Daoy (cell line): ENCODE results near the gene TSPAN5. TPM values are rescaled to one million over a fixed set of nuclear protein-coding genes. Genes with fewer than 3 reads are reported as not detected.

ENCODE experiments used
- DNase-seq: peaks from one replicate; pipeline ENCODE4 v3.0.0-alpha.2; 2015; ENCODE audit warnings: low read depth
- total RNA-seq: library from RNA; depleted of rRNA; stranded (reverse); fragments of >200 nt; shearing (Covaris generic); gene quantifications from 2 replicates; pipeline ENCODE4 v1.2.3, GENCODE V29; 2014

Gene TSPAN5
- total RNA-seq, 1 experiment from 2014 or later = 13.4 TPM

DNA sequence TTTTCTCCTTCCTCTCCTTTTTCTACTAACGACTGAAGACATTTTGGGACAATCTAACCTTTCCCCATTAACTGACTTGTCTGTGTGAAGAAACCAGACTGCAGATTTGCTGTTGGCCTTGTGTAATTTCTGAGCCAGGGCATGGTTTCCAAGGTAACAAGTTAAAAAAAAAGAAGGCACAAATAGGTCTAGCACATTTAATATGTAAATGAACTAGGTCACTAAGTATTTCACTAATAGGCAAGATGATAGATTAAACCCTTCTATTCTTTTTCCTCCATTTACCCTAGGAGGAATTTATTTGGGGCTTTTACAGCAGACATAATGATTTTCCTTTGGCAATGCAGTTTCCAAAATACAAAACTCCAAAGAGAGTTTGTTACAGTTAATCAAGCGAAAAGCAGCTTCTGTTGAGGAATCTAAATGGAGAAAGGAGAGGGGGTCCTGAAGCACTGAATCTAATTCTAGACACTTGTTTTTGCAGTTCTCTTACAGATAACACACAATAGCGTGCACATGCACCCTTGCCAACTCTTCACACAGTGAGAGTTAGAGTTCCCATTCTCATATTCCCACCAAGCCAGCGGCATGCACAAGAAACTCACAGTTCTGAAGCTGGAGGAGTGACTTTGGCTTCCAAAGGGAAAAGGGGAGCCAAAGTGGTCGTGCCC, 72.0 kb downstream of the TSPAN5 start:
- no peak for DNase-seq

DNA sequence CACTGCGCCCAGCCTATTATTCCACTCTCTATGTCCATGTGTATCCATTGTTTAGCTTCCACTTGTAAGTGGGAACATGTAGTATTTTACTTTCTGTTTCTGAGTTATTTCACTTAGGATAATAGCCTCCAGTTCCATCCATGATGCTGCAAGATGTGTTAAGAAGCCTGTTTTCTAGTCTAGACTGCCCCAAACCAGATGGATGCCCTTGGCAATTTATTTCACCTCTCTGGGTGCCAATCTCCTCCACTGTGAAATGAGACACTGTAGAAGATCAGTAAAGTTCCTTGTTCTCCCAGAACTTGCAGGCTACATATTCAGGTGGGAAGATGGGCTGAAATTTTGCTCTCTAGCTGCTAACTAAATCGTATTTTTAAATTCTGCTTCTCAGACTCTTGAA, 72.8 kb downstream of the TSPAN5 start:
- no peak for DNase-seq

DNA sequence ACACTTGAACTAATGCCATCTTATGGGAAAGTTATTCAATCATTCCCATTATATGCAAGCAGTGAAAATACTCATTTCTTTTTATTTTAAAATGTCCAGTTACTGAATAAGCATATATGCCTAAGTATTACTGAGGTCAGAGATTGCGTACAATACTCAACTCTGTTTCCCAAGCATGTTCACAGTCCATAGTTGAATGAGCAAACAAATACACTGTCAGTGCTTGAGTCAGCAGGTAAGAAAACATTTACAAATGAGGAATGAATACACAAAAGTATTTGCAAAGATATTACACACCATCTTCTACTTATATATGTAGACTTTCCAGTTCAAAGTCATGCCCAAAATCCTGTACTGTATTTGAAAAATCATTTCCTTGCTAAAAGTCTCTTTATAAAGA, 74.1 kb downstream of the TSPAN5 start:
- DNase-seq = no peak

DNA sequence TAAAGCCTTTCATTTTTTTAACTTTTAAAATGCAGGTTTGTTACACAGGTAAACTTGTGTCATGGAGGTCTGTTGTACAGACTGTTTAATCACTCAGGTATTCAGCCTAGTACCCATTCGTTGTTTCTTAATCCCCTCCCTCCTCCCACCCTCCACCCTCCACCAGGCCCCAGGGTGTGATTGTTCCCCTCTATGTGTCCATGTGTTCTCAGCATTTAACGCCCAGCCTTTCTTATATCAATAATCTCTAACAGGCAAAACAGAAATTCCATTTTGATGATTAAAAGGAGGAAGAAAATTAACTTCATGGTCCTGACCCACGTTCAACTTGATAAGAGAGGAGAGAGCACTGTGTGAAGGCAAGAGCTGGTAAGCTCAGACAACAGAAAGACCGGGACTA, 75.1 kb downstream of the TSPAN5 start:
- DNase-seq = no peak

DNA sequence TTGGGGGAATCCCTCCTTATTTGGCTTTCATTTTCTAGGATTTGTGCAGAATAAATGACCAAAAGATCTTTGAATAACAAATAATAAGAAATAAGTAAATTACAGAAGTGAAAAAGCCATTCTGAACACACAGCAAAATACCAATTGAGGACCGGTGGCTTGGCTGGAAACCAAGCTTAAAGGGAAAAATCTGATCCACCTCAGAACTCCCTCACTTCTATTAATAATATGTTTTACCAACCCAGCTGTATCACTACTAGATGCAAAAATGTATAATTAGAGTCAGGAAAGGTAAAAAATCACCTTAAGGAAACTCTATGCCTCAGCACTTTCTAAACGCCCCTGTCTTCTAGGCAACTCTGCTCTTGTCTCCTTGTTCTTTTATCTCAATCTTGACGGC, 77.3 kb downstream of the TSPAN5 start:
- DNase-seq = no peak

DNA sequence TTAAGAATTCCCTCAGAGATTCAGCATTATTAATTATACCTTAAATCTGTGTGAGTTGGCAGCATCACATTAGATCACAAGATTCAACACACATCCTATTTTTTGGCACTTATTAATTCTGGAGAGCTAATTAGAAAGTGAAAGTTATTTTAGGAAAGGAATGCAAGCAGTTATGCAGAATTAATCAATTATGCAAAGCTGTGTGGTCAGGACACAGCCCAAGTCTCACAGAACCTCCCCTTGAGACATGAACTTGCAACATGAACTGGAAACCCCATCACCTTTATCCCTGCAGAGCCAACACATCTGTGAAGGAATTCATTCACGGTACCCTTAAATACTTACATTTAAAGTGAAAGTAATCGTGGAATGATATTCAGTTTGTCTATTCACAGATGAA, 80.5 kb downstream of the TSPAN5 start:
- no peak for DNase-seq

DNA sequence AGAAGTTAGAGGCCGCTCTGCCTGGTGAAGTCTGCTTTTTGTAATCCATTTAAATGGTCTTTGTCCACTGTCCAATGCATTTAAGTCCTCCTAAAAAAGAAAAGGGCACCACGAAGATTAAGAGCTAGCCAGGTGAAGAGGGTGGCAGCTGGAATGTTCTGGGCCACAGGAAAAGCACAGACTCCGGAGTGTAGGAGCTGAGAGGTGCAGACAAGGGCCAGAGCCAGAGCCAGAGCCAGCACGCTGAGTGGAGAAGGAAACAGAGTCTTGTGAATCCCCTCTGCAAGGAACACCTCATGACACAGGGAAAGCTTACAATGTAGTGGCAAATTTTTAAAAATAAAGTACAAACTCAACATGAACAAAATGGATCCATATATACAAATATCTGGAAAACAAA, 83.6 kb downstream of the TSPAN5 start:
- DNase-seq = no peak

DNA sequence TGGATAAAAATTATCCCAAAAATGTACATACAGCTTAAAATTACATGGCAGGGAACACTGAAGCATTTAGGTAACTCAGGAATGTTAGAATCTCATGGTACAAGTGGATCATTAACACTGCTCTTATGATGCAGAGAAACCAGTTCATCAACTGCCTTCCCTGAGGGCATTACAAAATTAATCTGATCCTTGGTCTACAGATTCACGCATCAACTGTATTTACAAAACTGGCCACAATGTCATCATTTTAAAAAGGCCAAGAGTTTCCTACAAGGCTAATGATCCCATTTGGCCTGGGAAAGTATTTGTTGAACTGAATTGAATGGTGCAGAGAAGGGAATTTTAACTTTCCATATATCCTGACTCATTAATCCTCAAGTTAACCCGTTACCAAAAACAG, 84.6 kb downstream of the TSPAN5 start:
- no peak for DNase-seq

DNA sequence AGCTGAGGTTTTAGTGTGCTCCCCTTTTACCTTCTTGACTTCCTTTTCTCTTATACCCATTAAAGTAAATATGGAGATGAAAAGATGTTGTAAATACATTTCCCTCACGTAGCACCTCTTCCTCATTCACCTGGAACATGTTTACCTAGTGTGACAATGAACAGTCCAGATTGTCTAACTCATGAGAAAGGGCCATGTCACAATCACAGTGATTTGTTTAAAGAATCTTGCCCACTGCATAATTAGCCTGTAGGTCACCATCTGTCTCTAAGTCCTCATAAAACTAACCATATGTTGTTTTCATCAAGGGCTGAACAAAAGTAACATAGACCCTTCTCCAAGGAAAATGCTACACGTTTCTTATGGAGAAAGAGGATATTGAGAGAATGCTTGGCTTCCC, 85.7 kb downstream of the TSPAN5 start:
- DNase-seq = no peak

DNA sequence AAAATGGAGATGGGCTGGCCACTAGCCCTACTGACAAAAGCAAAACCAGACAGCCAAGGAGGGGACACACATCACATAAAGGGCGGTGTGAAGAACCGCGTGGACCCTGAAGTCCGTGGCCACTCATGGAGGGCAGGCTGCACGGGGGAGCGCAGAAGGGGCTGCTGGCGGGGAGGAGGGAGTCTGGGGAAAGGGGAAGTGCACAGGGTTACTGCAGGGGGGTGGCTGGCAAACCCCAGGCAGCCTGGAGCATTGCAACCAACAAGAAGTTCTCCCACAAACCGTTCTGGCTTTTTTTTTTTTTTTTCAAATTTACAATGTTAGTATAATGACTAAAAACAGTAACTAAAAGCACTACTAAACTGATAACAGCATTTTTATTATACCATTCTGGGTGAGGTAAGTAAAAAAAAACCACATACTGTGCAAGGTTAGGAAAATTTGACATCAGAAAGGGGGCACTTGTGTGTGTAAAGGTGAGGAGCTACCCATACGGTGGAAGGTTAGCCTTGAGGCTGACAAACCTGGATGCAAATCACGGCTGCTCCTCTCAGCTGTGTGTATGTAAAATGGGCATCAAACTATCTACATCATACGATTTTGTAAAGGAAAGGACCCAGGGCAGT, 87.1 kb downstream of the TSPAN5 start:
- peak; percentile 4 for DNase-seq

DNA sequence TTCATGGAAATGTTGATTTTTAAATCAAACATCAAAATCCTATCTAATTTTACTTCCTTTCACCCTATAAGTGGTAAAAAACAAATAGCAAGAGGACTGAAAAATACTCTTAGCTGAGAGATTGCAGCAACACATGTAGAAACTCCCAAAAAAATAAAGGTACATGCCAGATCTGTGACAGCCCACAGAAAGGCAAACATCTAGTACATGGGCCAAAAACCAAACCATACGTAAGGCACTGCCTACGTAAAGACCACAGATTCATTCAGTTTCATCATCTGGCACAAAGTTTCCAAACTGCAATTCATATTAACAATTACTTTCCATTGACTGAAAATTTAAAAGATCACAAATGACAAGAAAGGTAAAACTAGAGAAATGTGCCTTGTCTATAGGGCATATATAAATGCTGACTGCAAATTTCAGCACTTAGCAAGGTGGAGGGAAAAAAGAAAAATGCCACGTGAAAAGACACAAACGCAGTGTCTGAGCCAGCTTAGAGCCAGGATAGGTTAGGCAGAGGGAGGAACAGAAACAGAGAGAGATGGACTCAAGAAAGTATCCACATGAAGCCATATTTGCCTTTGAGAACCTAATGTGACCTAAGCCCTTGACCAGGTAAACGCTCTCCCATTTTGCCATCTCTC, 88.1 kb downstream of the TSPAN5 start:
- DNase-seq = no peak

DNA sequence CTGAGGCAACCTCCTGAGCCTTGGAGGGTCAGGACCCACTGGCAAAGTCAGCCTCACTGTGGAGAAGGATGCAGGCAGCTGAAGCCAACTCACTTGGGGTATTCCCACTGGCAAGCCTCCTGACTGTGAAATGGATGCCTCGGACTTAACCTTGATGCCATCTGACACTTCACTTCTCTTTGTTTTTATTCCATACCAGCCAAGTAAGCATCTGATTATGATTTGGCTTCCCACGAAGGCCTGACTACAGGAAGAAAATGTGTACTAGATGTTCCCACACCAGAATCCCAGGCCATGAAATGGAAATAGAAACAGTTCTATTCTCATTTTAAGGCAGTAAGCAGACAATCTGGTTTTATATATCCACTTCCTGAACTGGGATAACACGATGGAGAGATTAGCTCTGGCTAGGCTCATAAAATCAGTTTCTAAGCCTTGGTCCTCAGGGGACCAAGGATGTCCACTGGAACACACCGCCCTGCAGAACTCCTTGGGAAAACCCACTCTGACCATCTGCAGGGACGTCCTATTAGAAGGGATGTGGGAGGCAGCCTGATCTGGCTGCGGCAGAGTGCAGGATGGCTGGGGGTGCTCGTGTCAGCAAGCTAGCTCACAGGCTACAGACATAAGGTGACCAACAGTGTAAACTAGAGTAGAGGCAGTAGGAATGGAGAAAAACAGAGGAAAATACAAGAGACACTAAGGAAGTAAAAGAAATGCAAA, 89.3 kb downstream of the TSPAN5 start:
- peak; percentile 6 for DNase-seq

DNA sequence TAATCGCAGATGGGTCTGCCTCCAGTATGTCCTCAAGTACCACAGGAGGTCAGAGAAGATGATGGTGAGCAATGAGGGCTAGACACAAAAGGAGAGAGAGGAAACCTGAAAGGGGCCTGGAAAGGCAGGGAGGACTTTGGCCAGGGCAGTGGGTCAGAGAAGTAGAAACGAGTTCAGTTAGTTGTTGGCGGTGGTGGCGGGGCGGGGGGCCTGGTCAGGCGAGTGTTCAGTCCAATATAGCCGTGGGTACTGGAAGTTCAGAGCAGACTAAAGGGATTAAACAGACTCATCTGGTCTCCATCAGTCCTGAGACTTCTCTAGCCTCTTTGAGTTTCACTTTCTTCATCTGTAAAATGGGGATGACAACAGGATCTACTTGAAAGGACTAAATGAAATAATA, 90.8 kb downstream of the TSPAN5 start:
- DNase-seq = no peak

DNA sequence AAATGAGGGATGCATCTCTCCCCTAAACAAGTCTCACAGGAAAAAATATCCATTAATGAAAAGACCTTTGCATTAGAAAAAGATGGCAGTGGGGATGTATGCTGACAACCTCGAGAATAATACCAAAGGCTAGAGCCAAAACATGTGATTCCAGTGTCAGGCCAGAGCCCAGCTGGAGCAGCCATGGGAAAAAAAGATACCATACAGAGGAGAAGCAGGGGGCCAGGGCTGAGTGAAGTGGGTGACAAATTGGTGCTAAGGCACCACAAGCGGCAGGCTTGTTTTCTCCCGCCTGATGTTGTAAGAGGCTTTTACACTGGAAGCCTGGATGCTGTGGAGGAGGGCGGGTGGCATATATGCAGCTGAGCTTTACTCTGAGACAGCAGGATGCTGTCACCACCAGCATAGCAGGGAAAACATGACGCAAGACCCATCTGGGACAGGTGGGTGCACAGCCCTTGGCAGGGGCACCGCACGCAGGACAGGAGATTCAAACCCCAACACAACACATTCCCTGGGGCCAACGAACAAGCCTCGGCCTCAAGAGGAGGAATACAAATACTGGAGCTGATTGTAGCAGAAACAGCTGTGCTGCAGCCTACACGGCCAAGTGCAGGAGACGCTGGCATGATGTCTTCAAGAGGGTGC, 91.9 kb downstream of the TSPAN5 start:
- no peak for DNase-seq

DNA sequence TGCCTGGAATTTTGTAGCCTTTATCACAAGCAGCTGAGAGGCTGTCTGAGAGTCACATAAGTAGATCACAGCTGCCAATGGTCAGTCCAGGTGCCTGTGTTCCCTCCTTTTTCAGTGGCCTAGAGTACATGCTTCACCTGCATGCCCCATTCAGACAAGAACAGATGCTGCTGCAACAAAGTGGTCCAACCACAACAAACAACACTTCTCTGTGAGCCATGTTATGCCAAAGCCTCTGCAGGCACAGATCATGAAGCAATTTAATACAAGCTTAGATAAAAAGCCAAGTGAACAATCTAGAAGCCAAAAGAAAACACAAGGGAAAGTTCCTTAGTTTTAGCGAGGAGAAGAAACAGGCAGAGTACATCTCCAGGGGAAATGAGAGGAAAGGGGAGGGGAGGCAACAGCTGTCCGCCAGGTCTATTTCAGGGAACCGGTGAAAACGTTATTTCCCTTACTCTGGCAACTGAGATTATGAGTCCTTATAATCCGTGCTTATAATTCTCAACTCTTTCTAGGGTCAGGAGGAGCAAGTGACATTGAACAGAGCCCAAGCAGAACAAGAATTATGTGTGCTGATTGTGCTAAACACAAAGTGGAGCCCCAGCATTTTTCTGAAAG, 92.6 kb downstream of the TSPAN5 start:
- DNase-seq = no peak

DNA sequence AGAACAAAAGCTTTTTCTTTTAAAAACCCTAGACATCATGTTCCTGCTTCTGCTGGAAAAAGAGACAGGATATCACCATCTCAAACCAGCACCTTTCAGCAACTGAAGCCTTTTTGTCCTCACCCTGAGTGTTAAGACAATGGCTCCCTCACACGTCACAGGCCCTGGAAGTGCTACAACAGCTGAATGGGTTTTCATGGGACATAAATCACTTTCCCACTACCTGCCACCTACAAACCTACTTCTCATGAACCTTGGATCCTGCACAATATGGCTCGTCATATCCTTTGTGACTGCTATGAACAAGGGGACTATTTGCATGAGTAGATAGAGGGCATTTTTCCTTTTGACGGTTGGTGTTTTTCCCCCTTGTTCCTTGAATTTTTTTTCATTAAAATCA, 93.6 kb downstream of the TSPAN5 start:
- peak; percentile 10 for DNase-seq

DNA sequence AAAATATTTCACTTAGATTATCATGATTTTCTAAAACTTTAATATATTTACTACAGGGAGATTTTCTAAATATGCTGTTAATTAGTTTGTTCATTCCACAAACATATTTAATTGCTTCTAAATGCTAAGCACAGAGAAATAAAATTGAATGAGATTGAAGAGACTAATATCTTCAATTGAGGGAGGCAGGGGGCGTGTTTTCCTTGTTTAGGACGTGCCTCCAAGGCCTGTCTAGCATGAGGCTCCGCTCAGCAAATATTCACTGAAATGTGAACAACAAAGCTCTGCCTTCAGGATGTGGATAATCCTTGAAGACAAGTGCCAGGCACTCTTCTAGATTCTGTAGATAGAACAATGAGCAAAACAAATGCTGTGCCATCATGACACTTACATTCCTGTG, 98.1 kb downstream of the TSPAN5 start:
- no peak for DNase-seq

DNA sequence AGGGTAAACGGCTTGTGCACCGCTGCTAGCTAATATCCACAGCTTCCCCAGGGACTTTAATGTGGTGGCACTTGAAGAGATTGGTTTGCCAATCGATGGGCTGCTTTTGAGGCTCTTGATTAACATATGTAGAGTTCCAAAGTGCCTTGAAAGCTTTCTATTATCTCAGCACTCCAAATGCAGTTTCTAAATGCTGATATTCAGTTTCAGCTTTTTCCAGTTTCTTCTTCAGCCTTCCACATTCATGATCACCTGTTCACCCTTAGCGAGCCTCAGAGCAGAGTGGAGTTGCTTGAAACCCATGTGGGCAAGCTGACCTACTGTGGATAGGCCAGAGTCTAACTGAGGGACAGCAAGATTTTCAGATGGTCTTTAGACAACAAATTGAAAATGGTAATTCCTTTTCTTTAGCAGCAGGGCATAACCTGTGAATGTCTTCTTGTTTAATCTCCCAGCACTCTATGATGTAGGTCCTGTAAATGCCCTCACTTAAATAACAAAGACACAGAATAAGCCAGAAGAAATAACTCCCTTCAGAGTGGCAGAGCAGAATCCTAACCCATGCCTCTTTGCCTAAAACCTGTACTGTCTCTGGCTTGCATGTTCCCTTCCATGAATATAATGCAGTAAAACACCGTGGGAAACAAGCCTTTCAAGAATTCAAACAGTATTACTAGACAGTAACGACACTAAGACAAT, 99.8 kb downstream of the TSPAN5 start:
- no peak for DNase-seq

DNA sequence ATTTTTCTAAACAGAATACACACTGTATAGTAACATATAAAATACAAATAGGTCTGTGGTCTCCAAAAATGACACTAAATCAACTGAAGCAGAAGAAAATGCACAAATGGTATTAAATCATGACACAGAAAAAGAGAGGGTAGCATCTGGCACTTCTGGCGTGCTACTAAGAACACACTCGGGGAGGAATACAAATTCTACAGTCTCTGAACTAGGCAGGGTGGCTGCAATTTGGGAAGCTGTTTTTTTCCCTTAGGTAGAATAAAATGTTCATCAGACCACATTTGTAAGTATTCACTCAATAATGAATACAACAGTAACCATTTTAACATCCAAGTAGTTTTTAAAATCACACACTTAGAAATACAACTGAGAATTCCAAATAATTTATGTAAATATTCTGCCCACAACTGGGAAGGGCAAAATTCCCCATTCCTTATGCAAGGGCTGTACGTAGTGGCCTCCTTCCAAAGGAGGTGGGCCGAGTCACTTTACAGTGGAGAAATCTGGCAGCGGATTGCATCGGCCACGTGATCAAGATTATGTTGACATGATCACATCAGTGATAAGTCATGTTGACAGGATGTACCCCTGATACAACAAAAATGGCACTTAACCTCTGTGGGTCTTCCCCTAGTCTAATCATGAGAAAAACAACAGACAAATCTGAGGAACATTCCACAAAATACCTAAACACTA, 101.1 kb downstream of the TSPAN5 start:
- peak; percentile 46 for DNase-seq

DNA sequence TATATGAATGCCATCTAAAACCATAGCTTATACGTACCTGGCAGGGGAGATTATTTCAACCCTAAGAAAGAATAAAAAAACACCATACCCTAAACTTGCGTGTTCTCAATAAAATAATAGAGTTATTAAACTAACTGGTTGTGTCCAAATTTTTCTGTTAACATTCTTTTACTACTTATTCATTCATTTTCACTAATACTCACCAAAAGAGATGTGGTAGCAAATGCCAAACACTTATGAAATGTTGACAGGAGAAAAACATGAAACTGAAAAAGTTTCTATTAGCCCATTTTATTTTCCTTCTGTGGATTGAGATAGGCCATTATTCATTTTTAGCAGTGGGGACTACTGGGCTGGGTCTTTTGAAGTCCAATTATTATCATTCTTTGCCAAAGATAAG, 102.0 kb downstream of the TSPAN5 start:
- no peak for DNase-seq
